Colon (tissue), 2 donors: ENCODE results near the gene PNRC2.

Source experiments
- FAIRE-seq: peaks from 2 replicates; lab custom pipeline; 2012; peaks lifted over from hg19 to GRCh38; lab: Jason Lieb, UNC
- donor health status: control.
- donor health status: control.

Gene PNRC2

GRCh38 chr1:23959461-23960290, at the start of gene PNRC2:
TSS of gene PNRC2 (plus strand) at chr1:23959828. CDS start at chr1:23961458, 1,630 bp downstream.
- FAIRE-seq = peak; percentile 14

- no peak for FAIRE-seq
These were observed 49.5 kb upstream of the PNRC2 start for GRCh38 chr1:23910144-23910543.

GRCh38 chr1:23910553-23911246, 48.9 kb upstream of the PNRC2 start:
- no peak for FAIRE-seq

- no peak for FAIRE-seq
These were observed 47.7 kb upstream of the PNRC2 start for GRCh38 chr1:23911921-23912320.

- FAIRE-seq = no peak
These were observed 46.3 kb upstream of the PNRC2 start, which contains the start of gene CNR2 for GRCh38 chr1:23913212-23913880. TSS of gene CNR2 (minus strand) at chr1:23913362. CDS start at chr1:23875617, 37,745 bp downstream.

GRCh38 chr1:23914921-23915320, 44.7 kb upstream of the PNRC2 start:
- no peak for FAIRE-seq

GRCh38 chr1:23915466-23915865, 44.2 kb upstream of the PNRC2 start:
- no peak for FAIRE-seq

- FAIRE-seq = no peak
These were observed 43.2 kb upstream of the PNRC2 start for GRCh38 chr1:23916209-23917131.

GRCh38 chr1:23922321-23922943, 37.2 kb upstream of the PNRC2 start:
- FAIRE-seq = no peak

GRCh38 chr1:23923592-23924499, 35.8 kb upstream of the PNRC2 start:
- no peak for FAIRE-seq

- FAIRE-seq = no peak
These were observed 35.0 kb upstream of the PNRC2 start for GRCh38 chr1:23924601-23925000.

- no peak for FAIRE-seq
These were observed 34.3 kb upstream of the PNRC2 start for GRCh38 chr1:23925279-23925678.

- no peak for FAIRE-seq
These were observed 32.5 kb upstream of the PNRC2 start for GRCh38 chr1:23927097-23927496.

- FAIRE-seq = no peak
These were observed 30.8 kb upstream of the PNRC2 start for GRCh38 chr1:23928789-23929188.

- FAIRE-seq = no peak
These were observed 29.4 kb upstream of the PNRC2 start for GRCh38 chr1:23930270-23930669.

- FAIRE-seq = no peak
These were observed 28.7 kb upstream of the PNRC2 start for GRCh38 chr1:23930861-23931490.

GRCh38 chr1:23931491-23931880, 28.1 kb upstream of the PNRC2 start:
- FAIRE-seq = no peak

GRCh38 chr1:23936481-23937176, 23.0 kb upstream of the PNRC2 start:
- FAIRE-seq = no peak

GRCh38 chr1:23947366-23947765, 12.3 kb upstream of the PNRC2 start:
- no peak for FAIRE-seq
